HG03066 (cell line): ENCODE results near the gene MICU2.

ENCODE experiments used
- ATAC-seq: cut with Tn5 transposase; IDR thresholded peaks from one replicate; pipeline ENCODE4 v1.9.1; 2021; ENCODE audit warnings: low read depth; ENCODE audit not compliant: unreplicated experiment

Gene MICU2

GRCh38 chr13:21511849-21512248 lies 92.1 kb downstream of the MICU2 start:
- no peak for ATAC-seq

GRCh38 chr13:21504379-21504778 lies 99.6 kb downstream of the MICU2 start:
- ATAC-seq = no peak

- no peak for ATAC-seq
These were observed 102.3 kb downstream of the MICU2 start for GRCh38 chr13:21501686-21502085.

- ATAC-seq = no peak
These were observed 117.6 kb downstream of the MICU2 start for GRCh38 chr13:21486322-21486721.

GRCh38 chr13:21483748-21484147 lies 120.2 kb downstream of the MICU2 start:
- ATAC-seq = no peak

GRCh38 chr13:21481359-21481758 lies 122.6 kb downstream of the MICU2 start:
- ATAC-seq = no peak

GRCh38 chr13:21478881-21479808 lies 124.8 kb downstream of the MICU2 start:
- no peak for ATAC-seq

GRCh38 chr13:21476893-21477472 lies 127.0 kb downstream of the MICU2 start:
- peak; percentile 86 for ATAC-seq

GRCh38 chr13:21475115-21475514 lies 128.9 kb downstream of the MICU2 start:
- ATAC-seq = no peak

- ATAC-seq = no peak
These were observed 133.2 kb downstream of the MICU2 start for GRCh38 chr13:21470785-21471184.

- ATAC-seq = no peak
These were observed 137.4 kb downstream of the MICU2 start for GRCh38 chr13:21466527-21466926.

- no peak for ATAC-seq
These were observed 138.2 kb downstream of the MICU2 start for GRCh38 chr13:21465710-21466160.

- no peak for ATAC-seq
These were observed 140.5 kb downstream of the MICU2 start for GRCh38 chr13:21463424-21463823.

- no peak for ATAC-seq
These were observed 142.8 kb downstream of the MICU2 start for GRCh38 chr13:21461131-21461530.

- ATAC-seq = peak; percentile 82
These were observed 144.9 kb downstream of the MICU2 start, which contains the start of gene ZDHHC20 for GRCh38 chr13:21458813-21459701. ZDHHC20 (minus strand) TSS chr13:21459303; CDS start chr13:21459171, 132 bp downstream.

GRCh38 chr13:21458451-21458812 lies 145.5 kb downstream of the MICU2 start:
- ATAC-seq = no peak

GRCh38 chr13:21453387-21454081 lies 150.4 kb downstream of the MICU2 start:
- no peak for ATAC-seq

GRCh38 chr13:21450936-21451335 lies 153.0 kb downstream of the MICU2 start:
- ATAC-seq = no peak

GRCh38 chr13:21446656-21447055 lies 157.3 kb downstream of the MICU2 start:
- ATAC-seq = no peak

- no peak for ATAC-seq
These were observed 158.2 kb downstream of the MICU2 start for GRCh38 chr13:21445759-21446158.
